Activated CD8-positive, alpha-beta memory T cell treated with anti-CD3 and anti-CD28 coated beads, Interleukin-2, amount 50 U/mL, for 1 hour (primary cell): Measurements from ENCODE around the gene CTDSPL.

Experiments used
- DNase-seq: peaks from one replicate; pipeline ENCODE4 v3.0.0-alpha.2; 2020; ENCODE audit errors: extremely low read depth

Gene CTDSPL

DNA sequence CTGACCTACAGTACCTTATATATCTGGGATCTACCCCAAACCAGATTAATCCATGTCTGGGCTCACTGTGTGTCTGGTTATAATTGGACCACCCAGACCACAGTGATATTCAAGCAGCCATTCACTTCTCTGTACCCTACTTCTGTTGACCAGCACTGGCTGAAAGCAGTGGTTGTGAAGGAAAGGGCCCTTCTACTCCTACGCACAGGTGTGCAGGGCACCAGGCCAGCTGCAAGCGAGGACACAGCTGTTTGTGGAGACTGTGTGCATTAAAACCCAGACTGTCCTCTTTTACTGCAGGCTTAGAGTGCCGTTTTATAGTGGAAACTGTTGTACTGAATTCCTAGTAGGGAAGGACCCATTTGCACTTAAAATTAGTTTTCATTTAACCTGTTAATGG, 29.5 kb downstream of the CTDSPL start:
- DNase-seq: no peak

DNA sequence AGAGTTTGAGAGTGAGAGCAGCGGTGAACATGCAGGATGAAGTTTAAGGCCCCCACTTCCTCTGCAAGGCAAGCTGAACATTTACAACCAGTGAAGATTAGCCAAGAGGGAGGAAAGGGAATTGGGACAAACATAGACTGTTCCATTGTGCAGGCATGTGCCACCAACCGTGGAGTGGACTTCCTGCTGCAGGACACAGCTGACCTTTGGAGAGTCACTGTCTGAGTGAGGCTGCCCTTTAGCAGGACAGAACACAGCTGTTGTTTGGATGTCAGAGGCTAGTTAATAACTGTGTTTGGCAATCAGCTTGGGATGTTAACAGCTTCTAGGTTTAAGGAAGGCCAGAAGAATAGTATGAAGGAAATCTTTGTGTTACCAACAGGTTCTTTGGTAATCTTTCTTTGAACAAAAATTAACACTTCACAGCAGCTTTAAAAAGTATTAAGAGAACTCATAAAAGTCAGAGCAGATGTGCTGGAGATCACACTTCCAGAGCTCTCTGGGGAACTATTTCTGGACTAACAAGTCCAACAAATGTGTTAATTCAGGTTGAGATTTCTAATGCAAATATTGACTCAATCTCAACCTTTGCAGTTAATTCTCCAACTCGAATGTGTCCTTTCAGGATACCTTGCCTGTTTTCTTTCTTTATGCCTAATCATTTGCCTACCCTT, 31.4 kb downstream of the CTDSPL start:
- DNase-seq: no peak

DNA sequence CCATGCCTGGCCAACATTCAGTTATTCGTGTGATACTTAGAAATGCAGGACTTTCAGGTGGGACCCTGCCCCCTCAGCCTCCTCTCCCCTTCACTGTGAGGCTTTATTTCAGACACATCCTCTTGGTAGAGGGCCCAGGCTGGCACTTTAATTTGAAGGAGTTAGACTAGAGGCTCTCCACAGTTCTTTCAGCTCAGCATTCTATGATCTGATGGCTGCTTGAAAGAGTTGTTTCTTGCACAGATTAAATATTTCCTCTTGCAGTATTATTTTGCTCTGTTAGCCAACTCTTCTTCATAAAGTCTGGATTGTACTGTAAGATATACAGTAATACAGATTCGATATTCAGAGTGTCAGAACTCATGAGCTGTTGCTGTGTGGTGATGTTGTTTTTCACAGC, 35.1 kb downstream of the CTDSPL start:
- no peak for DNase-seq

DNA sequence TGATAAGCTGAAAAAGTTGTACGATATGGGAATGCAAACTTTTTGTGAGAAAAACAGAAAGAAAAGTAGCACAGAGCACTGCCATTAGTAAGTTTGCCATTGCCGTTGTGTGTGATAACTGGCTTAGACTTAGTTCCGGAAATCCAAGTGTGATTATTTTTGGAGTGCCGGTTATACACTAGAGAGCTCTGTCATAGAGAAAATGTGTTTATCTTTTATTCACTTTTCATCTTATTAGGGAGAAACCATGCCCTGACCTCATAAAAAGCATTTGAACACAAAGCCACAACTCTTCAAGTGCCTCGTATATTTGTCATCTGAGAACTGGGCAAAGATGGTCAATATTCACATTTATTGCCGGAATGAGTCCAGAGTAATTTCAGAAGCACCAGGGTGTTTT, 36.1 kb downstream of the CTDSPL start:
- DNase-seq: no peak

DNA sequence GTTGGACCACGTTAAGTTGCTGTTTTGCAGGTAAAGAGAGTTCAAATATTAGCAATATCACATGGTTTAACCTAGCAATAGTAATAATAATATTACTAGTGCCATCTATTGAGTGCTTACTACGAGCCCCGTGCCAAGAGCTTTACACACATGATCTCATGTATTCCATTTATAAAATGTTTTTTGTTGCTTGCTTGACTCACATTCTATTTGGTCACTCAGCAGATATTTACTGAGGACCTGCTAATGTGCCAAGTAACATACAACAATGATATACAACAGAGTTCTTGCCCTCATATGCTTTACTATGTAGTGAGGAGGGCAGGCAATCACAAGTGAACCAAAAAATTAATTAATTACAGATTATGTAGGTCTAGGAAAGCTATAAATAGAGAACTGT, 36.7 kb downstream of the CTDSPL start:
- DNase-seq: no peak

DNA sequence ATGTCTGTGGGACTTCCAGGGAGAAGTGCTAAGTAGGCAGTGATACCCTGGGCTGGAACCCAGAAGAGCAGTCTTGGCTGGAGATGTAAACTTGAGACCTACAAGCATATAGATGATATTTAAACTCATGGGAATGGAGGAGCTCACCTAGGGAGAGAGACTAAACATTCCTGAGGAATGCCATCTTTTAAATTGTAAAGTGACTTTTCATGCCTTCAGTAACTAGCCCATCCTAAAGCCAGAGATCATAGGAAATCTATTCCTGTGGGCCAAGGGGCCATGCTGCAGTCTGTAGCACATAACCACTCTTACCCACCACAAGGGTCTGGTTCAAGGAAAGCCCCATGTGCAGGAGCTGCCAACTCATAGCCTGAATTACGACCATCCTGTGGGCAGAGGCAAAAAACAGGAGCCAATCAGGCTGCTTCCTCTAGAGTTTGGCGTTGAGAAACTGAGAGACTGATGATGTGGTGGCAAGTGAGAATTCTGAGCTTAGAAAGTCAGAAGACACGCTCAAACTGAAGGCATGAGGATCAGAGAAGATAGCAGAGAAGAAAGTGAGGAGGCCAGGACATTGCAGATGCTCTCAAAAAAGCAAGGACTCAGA, 37.5 kb downstream of the CTDSPL start:
- DNase-seq: no peak

DNA sequence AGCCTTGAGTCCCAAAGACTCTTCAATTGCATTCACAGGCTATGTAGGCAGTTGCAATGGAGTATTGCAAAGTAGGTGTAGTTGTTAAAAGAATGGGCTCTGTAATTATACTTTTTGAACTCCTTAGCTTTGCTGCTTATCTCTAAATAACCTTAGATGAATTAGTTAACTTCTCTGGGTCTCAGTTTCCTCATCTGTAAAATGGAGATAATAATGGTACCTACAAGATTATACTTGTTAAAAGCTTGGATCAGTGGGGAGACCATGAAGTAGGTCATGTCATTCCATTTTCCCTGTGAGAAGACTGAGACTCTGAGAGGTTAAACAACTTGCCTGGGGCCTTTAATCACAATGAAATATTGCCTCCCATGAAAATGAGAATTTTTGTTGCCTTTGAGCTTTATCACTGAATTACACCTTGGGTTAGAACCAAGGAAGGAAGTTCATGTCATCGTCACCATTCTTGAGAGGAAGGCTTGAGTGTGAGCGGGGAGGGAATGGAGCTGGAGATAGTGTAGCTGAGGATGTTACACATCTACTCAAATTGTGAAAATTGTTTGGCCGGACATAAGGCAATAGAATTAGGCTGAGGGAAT, 38.1 kb downstream of the CTDSPL start:
- no peak for DNase-seq

DNA sequence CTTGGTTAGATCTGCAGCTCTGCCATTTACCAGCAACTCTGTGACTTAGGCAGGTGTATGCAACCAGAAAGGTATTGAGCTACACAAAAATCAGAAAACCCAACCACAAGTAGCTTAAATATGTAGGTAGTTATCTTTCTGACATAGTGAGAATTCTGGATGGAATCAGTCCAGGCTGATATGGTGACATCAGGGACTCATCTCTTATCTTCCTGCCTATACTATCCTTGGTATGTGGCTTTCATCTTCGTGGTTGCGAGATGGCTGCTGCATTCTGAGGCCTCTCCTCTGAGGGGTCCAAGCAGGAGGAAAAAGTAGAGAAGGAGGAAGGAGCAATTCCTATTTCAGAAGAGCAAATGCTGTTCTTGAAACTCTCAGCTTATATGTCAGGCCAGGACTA, 40.0 kb downstream of the CTDSPL start:
- no peak for DNase-seq

DNA sequence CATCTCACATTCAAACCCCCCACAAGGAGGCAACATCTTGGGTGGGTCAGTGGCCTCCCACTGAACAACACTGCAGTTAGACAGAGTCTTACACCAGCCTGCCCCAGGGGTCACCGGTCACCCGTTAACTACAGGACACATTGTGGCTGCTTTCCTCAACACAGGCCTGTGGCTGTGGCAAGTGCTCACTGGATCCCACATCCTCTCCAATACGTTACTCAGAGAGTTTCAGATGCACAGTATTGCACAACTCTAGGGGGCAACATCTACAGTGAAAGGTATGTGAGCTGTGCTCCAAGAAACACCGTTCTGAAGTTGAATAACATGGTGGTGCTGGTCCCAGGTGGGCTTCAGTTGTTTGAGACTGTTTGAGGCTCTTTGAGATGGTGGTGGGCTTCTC, 41.0 kb downstream of the CTDSPL start:
- no peak for DNase-seq

DNA sequence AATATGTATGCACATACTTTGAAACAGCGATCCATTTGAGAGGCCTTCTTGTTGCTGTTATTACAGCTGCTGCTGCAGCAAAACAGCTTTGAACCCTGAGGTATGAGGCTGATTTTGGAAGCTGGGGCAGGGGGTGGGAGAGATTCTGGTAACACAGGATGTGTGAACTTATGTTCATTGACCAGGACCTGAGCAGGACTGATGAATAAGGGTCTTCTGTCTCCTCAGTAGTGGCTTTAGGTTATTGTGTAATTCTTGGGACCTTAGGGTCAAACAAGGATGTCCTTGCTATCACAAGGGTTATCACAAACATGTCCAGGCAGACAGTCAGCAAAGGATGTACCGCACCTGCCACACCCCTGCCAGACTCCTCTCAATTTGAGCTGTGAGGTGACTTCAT, 41.6 kb downstream of the CTDSPL start:
- no peak for DNase-seq

DNA sequence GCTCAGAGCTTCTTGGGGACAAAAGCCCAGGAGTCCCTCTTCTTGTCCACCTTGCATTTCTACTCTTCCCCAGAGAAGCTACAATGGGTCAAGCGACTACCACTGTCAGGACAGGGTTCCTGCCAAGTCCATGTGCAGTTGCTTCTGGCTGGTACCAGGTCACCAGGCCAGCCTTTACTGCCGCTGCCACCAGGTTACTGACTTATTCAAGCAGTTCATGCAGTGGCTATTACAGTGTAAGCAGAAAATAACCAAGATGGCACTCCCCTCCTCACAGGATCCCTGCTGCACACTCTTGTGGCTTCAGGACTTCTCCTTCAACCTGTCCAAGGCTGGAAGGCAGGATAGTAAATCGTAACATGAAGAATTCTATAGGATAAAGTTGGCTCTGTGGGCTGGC, 42.1 kb downstream of the CTDSPL start:
- DNase-seq: no peak

DNA sequence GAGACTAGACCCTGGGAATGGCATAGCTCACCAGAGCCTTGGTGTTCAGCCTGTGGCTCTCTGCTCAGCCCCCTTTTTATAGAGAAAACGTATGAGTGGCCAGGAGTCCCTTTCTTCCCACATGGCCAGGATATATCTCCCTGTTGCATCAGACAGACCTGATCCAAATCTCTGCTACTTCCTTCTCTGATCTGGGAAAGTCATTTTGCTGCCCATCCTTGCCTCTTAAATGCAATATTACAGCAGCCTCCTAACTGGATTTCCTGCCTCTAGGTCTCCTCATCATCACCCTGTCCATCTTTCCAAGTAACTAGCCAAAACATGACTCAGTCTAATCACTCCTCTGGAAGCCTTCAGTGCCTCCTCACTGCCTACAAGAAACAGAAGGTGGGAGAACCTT, 42.9 kb downstream of the CTDSPL start:
- DNase-seq: no peak

DNA sequence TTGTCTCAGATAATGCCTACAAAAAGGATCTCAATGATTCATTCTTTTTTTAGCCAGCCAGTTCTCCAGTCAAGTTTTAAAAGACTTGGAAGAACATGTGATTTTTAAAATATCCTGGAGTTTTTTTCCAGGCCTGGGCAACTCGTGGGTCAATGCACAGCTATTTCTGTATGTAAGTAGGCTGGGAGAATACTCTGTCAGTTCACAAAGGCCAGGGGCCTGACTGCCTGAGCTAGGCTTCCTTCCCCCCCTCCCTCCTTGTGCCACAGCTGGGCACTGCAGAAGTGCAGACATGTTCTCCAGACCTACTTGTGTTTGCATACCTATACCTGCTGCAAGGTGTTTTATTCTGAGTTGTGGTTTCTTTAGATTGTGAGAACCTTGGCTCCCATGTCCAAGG, 43.7 kb downstream of the CTDSPL start:
- no peak for DNase-seq

DNA sequence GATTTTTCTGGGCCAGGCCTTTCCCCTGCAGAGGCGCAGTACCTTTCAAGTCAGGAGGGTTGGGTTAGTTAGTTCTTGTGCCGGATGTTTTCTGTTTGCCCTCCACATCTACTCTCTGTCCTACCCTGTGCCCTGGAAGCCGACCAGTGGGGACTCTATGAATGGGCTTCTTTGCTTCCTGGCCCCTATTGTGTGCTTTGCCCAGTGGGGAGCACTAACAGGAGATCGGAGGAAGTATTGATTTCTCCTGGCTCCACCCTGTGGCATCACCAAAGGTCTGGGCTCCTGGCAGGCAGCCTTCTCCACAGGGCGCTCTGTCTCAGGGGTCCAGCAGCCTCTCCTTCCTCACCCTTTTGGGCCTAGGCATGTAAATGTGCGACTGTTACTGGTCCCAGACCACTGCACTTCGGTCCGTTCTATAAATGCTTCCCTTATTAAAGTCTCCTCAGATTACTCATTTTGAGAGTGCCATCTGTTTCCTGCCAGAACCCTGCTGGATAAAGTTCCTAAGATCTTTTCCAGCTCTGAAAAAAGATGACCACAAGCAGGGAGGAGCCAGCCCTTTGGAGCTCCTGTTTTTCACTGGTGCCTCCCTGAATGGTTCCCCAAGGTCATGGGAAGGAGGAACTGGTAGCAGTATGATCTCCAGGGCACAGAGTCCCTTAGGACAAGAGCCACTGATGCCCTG, 44.5 kb downstream of the CTDSPL start:
- no peak for DNase-seq

DNA sequence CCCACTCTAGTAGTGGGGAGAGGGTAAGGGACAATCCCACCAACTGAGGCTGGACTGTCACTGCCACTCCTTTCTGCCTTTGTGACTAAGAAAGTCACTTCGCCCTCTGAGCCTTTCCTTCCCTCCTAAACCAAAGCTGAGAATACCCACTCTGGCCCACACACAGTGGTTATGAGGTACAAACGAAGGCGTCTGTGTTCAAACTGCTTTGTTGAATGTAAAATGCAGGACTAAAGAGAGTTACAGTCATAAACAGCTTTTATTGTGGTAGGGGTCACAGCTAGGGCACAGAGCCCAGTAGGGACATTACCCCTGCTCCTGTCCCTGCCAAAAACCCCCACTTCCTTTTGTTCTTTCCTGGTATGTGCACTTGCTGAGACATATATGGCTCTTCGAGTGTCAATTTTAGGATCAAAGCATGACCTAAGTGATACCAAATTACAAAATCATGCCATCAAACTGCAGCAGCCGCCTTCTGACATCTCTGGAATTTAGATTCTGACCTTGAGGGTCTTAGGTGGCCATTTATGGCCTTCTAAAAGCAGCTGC, 45.1 kb downstream of the CTDSPL start:
- DNase-seq: no peak

DNA sequence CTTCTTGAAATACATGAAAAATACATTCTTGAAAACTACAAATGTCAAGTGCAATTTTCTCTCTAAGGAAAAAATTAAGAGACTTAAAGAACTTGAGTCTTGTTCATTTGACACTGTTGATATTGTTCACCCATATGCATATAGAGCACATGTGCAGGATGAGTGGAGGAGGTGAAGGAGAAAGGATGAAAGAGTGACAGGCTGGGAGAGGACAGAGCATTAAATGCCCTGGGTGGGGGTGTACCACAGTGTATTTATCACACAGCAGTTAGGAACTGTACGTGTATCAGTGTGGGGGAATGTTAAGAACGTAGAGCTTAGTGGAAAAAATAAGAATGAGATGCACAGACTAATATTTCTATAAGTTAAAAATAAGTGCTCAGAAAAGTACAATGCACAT, 45.7 kb downstream of the CTDSPL start:
- DNase-seq: no peak

DNA sequence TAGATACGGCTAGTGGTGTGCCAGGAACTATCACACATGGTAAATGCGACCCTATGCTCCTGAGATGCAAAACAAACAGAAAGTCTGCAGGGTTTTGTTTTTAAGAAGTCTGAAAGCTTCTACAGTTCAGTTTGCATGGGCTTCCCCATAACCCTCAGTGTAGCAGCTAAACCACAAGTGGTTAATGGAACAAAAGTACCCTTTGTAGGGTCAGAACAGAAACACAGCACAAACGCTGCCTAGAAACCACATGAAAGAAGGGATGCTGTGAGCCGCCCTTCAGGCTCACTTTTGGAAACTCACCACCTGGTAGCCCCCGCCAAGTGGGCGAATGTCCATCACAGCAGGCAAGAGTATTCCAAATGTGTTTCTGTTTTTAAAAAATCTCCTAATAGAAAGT, 46.2 kb downstream of the CTDSPL start:
- DNase-seq: no peak

DNA sequence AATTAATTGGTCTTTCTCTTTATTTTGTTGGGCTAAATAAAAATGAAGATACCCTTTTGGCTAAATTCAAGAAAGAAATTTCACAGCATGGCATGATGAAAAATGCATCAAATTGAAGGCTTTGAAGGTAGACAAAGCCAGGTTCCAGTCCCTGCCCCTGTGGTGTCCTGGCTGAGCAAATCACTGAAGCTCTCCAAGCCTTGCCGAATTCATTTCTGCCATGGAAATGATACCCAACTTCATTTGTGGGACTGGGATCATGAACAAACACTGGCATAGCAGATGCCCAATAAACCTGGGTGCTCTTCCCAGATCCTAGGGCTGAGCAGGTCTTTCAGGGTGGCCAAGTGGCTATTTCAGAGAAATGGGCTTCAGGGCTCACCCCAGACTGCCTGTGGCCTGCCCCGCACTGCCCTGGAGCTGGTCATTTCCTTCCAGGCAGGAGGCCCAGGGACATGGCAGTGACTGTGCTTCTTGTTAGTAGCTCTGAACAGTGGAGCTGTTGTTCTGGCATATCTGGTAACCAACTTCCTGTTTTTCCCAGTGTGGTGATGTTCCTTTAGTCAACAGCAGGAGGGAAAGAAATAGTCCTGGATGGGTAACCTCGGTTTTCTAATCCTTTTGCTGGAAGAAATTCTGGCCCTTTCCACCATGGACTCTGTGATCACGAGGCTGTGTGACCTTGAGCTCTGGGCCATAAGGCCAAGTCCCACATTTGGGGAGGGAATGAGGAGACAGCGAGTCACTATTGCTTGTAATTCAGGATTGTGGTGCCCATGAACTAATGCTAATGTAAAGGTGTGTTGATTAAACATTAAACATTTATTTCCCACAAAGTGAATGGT, 47.6 kb downstream of the CTDSPL start:
- DNase-seq: no peak

DNA sequence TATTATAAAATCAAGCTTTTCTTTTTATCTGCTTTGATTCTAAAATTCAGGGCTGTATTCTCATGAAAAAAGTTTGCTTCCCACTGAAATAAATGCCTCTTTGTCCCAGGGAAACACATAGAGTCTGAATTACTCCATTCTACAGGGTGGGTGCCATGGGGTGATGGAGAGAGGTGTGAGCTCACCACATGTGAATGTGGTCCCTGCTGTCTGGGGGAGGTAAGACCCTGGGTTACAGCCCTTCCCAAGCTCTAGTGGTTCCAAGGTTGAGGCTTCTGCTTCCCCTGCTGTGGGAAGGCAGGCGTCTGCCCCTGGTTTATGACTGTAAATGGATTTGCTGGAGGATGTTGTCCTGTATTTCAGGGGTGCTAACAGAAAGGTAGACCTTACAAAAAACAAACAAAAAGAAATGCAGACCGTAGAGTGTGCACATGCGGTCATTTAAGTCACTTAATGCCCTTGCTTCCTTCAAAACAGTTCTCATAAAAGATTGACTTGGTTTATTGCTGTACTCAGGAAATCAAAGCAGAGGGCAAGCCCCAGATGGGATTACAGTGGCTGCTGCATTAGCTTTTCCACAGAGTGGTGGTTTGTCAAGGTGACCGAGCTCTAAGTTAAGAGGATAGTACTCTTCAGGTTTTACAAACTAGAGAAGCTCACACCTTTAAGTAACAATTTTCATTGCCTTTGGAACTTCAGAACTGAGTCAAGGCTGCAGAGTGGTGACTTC, 49.2 kb downstream of the CTDSPL start:
- DNase-seq: no peak

DNA sequence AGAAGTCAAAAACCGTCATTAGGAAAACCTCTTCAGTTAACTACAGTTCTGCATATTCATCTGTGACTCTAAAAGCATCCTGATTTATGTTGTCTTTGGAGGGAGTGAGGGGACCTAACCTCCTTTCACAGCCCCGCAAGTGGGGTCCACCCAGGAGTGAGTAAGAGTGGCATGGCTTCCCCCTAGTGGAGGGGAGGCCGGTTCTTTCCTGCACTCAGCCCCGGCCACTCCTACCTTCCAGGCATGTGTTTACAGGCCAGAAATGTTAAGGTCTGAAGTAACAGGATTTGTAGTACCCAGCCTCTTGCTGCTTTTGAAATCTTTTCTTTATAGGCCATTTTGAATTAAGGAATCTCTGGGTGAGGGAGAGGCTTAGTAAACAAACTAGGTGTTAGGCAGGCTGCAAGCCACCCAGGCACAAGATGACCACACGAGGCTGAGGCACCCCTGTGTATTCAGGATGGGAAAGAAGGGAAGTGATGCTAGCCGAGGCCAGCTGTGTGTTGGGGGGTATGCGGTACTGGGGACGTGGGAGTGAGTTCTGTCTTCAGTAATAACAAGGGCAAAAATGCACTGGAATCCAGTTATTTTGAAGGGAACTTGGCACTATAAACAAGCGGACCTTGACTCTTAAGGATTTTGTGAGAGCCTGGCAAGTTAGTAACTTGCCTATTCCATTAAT, 50.5 kb downstream of the CTDSPL start:
- DNase-seq: no peak

DNA sequence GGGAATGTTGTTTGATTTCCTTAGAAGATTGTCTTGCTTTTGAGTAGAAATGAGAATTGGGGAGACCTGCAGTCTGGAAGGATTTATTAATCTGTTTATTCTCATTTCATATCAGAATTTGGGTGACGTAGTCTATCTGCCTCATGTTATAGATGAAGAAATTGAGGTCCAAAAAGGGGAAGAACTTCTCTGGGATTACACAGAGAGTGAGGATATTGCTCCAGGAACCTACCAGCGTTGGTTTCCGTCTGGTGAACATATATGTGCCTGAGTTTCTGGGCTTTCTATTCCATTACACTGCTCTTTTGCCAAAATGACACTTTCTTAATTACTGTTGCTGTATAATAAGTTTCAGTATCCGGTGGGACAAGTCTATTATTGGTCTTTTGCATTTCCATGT, 51.8 kb downstream of the CTDSPL start:
- DNase-seq: no peak
